Astrocyte (in vitro differentiated cells and primary cell): Measurements from ENCODE around the gene VDR.

Source experiments
- CTCF ChIP-seq: IDR thresholded peaks from 2 replicates; pipeline ENCODE4 v1.5.1; 2011; ENCODE audit warnings: low read depth, mild to moderate bottlenecking, inconsistent platforms, low read length, moderate library complexity; ENCODE audit not compliant: insufficient read depth
- EZH2 ChIP-seq: IDR thresholded peaks from 2 replicates; pipeline ENCODE4 v1.6.1; 2012; ENCODE audit warnings: mild to moderate bottlenecking, low read length, inconsistent platforms; ENCODE audit not compliant: insufficient read depth

- TF ChIP-seq CTCF, result no peak
- no peak for TF ChIP-seq EZH2
These were observed 46.1 kb downstream of the VDR start for GRCh38 chr12:47858511-47859266.
